ENCODE measurements around the gene HDHD5.

GRCh38 chr22:17119481-17120202 lies 39.4 kb downstream of the HDHD5 start:
- TF ChIP-seq EZH2 (IDR thresholded peaks at IDR 0.05; ENCODE audit: borderline replicate concordance, low read depth, low read length, poor library complexity, severe bottlenecking) (no peak), CTCF (conservative IDR thresholded peaks at IDR 0.05; ENCODE audit: low read depth, low read length) (peak; percentile 50)
